ENCODE results near the gene RAB35. TPM values are rescaled to one million over a fixed set of nuclear protein-coding genes. Genes with fewer than 3 reads are reported as not detected.

RAB35 gene
- total RNA-seq, 1 experiment from 2014 or later, result 57.1 TPM

DNA sequence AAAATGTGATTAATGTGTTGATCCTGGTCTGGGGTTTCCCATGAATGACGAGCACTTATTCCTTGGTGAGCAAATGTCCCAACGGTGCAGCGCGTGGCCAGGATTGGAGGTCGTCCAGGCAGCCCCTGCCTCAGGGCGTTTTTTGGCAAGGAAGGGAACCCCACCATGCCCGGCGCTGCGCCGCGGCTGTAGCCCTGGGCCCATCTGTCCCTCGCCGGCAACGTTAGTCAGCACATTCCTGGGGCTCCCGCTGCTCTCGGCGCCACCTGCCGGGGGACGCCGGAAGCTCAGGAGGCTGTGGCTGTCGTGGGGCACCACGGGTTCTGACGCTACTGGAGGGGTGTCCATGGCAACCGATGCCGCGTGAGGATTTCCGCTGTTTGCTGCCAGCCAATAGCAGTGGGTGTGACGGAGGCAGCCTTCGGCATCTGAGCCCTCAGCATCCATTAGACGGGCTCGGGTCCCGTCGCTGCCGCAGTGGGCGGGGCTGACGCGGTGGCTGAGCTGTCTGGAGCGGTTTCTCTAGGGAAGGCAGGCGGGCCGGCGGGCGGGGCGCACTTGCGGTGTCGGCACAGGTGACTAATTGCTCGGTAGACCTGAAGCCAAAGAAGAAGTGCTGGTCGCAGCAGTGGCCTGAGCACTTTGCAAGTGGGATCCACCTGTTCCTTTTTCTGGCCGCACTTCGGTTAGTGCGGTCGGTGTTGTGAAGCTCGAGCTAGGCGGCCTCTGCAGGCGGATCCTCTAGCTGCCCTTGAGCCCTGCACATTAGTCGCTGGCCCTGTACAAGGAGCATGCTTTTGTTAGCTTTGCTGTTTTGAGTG lies 29.5 kb downstream of the RAB35 start (continued):
- TF ChIP-seq, protein P1, sequence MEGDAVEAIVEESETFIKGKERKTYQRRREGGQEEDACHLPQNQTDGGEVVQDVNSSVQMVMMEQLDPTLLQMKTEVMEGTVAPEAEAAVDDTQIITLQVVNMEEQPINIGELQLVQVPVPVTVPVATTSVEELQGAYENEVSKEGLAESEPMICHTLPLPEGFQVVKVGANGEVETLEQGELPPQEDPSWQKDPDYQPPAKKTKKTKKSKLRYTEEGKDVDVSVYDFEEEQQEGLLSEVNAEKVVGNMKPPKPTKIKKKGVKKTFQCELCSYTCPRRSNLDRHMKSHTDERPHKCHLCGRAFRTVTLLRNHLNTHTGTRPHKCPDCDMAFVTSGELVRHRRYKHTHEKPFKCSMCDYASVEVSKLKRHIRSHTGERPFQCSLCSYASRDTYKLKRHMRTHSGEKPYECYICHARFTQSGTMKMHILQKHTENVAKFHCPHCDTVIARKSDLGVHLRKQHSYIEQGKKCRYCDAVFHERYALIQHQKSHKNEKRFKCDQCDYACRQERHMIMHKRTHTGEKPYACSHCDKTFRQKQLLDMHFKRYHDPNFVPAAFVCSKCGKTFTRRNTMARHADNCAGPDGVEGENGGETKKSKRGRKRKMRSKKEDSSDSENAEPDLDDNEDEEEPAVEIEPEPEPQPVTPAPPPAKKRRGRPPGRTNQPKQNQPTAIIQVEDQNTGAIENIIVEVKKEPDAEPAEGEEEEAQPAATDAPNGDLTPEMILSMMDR (IDR thresholded peaks at IDR 0.05 in 2 of 3, conservative IDR thresholded peaks at IDR 0.05 in 1 of 3; ENCODE audit: borderline replicate concordance in 1 of 3, insufficient read depth in 1 of 3, low read depth in 2 of 3, low read length in 2 of 3), result peak; percentile 87 to 98 (median 92)
- TF ChIP-seq FOSL1 (IDR thresholded peaks at IDR 0.05; ENCODE audit: low read depth) (no peak; the same call in 1 of the 2 replicates), ELF1 (IDR thresholded peaks at IDR 0.05; ENCODE audit: borderline replicate concordance, low read depth) (no peak), CEBPB (IDR thresholded peaks at IDR 0.05; ENCODE audit: low read depth) (no peak), SP1 (IDR thresholded peaks at IDR 0.05; ENCODE audit: low read depth) (peak; percentile 84)

- no peak for TF ChIP-seq SP1 (IDR thresholded peaks at IDR 0.05; ENCODE audit: low read depth)
- Histone ChIP-seq H3K79me2 (ENCODE audit: insufficient read depth, low read length) (no peaks in the 10 kb centered on the region), H3K27ac (ENCODE audit: low read depth, low read length) (peak overlapping the region; percentile 67; the same call in 1 of the 2 replicates), H3K4me3 (replicated peaks in 1 of 2; ENCODE audit: low read depth in 1 of 2, low read length in 2 of 2) (peak overlapping the region; percentile 42 to 52; a peak in 3 of 4 replicates), H3K9me2 (ENCODE audit: insufficient read depth) (no peaks in the 10 kb centered on the region), H3K4me2 (ENCODE audit: low read length) (peak overlapping the region; percentile 85), H3K9me3 (ENCODE audit: control insufficient read depth in 1 of 2, insufficient read depth in 1 of 2, low read depth in 1 of 2, low read length in 2 of 2) (no peaks in the 10 kb centered on the region), H3K9ac (ENCODE audit: low read length) (peak overlapping the region; percentile 71), H3K36me3 (ENCODE audit: control insufficient read depth in 1 of 2, insufficient read depth in 2 of 2, low read length in 2 of 2) (no peaks in the 10 kb centered on the region), H4K20me1 (ENCODE audit: insufficient read depth) (no peaks in the 10 kb centered on the region), H3K4me1 (ENCODE audit: control insufficient read depth in 1 of 2, insufficient read depth in 2 of 2, low read length in 2 of 2) (peaks cover 18 to 21% of the 10 kb centered on the region in 2 experiments), H2AFZ (ENCODE audit: low read depth, low read length, poor library complexity, severe bottlenecking) (no peak overlapping the region), H3K27me3 (ENCODE audit: insufficient read depth, low read length) (no peaks in the 10 kb centered on the region)
- ATAC-seq (no peak), DNase-seq (ENCODE audit: low read depth, low spot score) (no peak)
- ChIA-PET POLR2A (interaction anchor here (1.2 kb wide), 1 partner anchor 31 kb away, joined by 4 read pairs; the partner anchor contains the start of gene RAB35), CTCF (interaction anchor here (0.6 to 1.4 kb wide), 5 partner anchors 11 to 917 kb away, joined by 3 to 7 read pairs (median 3); no protein-coding TSS in a partner anchor), RAD21 (ENCODE audit: low non-redundant PET in 1 of 2, low total read pairs in 2 of 2, uncharacterized antibody in 2 of 2, unreplicated experiment in 2 of 2) (interaction anchor here in 1 of 2 experiments (0.9 to 1.1 kb wide), 2 partner anchors 84 to 145 kb away, joined by 3 read pairs; no protein-coding TSS in a partner anchor)
- intact Hi-C loops (cut with micrococcal nuclease), result loop anchor here (2.0 kb wide), 2 partner anchors 97 to 157 kb away; partner anchors contain the start of gene BICDL1
- BruUV-seq (replicated peaks), result TSS peak; percentile 45
Measured at GRCh38 chr12:120085920-120086645, 30.5 kb downstream of the RAB35 start.
